Measurements from ENCODE around the gene AKAP12.
A peak's percentile ranks its signal among the peaks of the same experiment; 100 is the strongest.
"Not testable (repeated sequence)": the region's sequence is repeated elsewhere in the genome, so short reads cannot be mapped to it uniquely, and the experiment has no call there.

Gene AKAP12

GRCh38 chr6:151341476-151342195 lies 101.9 kb downstream of the AKAP12 start:
- no peak for DNase-seq (ENCODE audit: low read depth)

GRCh38 chr6:151342750-151343149 lies 103.0 kb downstream of the AKAP12 start:
- DNase-seq (ENCODE audit: low read depth) = not testable (repeated sequence)

- no peak for DNase-seq (ENCODE audit: low read depth)
These were observed 110.0 kb downstream of the AKAP12 start for GRCh38 chr6:151349651-151350270.

- DNase-seq (ENCODE audit: low read depth) = no peak
These were observed 110.8 kb downstream of the AKAP12 start for GRCh38 chr6:151350442-151351145.

- no peak for DNase-seq (ENCODE audit: low read depth)
These were observed 111.5 kb downstream of the AKAP12 start for GRCh38 chr6:151351146-151351700.

- no peak for DNase-seq (ENCODE audit: low read depth)
These were observed 112.0 kb downstream of the AKAP12 start for GRCh38 chr6:151351731-151352130.

- DNase-seq (ENCODE audit: low read depth) = no peak
These were observed 112.9 kb downstream of the AKAP12 start for GRCh38 chr6:151352410-151353396.

- DNase-seq (ENCODE audit: low read depth) = no peak
These were observed 114.0 kb downstream of the AKAP12 start for GRCh38 chr6:151353795-151354194.

- not testable (repeated sequence) for DNase-seq (ENCODE audit: low read depth)
These were observed 117.2 kb downstream of the AKAP12 start for GRCh38 chr6:151356983-151357382.

GRCh38 chr6:151357758-151358436 lies 118.1 kb downstream of the AKAP12 start:
- DNase-seq (ENCODE audit: low read depth) = peak; percentile 15

GRCh38 chr6:151358475-151358874 lies 118.7 kb downstream of the AKAP12 start:
- DNase-seq (ENCODE audit: low read depth) = no peak

- no peak for DNase-seq (ENCODE audit: low read depth)
These were observed 119.7 kb downstream of the AKAP12 start for GRCh38 chr6:151359486-151359885.

- DNase-seq (ENCODE audit: low read depth) = no peak
These were observed 125.5 kb downstream of the AKAP12 start for GRCh38 chr6:151365233-151365632.

- no peak for DNase-seq (ENCODE audit: low read depth)
These were observed 130.8 kb downstream of the AKAP12 start for GRCh38 chr6:151370509-151371078.

GRCh38 chr6:151372164-151372563 lies 132.4 kb downstream of the AKAP12 start:
- DNase-seq (ENCODE audit: low read depth) = no peak

- DNase-seq (ENCODE audit: low read depth) = no peak
These were observed 134.4 kb downstream of the AKAP12 start for GRCh38 chr6:151374036-151374683.

- no peak for DNase-seq (ENCODE audit: low read depth)
These were observed 136.1 kb downstream of the AKAP12 start for GRCh38 chr6:151375833-151376232.

- DNase-seq (ENCODE audit: low read depth) = no peak
These were observed 136.7 kb downstream of the AKAP12 start for GRCh38 chr6:151376440-151376839.

GRCh38 chr6:151377095-151377494 lies 137.3 kb downstream of the AKAP12 start:
- DNase-seq (ENCODE audit: low read depth) = no peak
